Osteocyte (in vitro differentiated cells): ENCODE results near the gene NPEPL1. TPM values are rescaled to one million over a fixed set of nuclear protein-coding genes. Genes with fewer than 3 reads are reported as not detected.
A peak's percentile ranks its signal among the peaks of the same experiment; 100 is the strongest.

Experiments used
- DNase-seq: peaks from one replicate; pipeline ENCODE4 v3.0.0; 2021; ENCODE audit warnings: mixed read lengths; ENCODE audit not compliant: unreplicated experiment; ENCODE audit errors: extremely low spot score
- H3K27ac Mint-ChIP-seq: one replicate; pipeline ENCODE4 v1.8.0; 2021; ENCODE audit warnings: mild to moderate bottlenecking, mixed read lengths; ENCODE audit not compliant: unreplicated experiment
- H3K27me3 Mint-ChIP-seq: one replicate; pipeline ENCODE4 v1.8.0; 2021; ENCODE audit warnings: mixed read lengths; ENCODE audit not compliant: unreplicated experiment
- H3K36me3 Mint-ChIP-seq: one replicate; pipeline ENCODE4 v1.8.0; 2021; ENCODE audit warnings: mixed read lengths; ENCODE audit not compliant: unreplicated experiment
- H3K4me1 Mint-ChIP-seq: one replicate; pipeline ENCODE4 v1.8.0; 2021; ENCODE audit warnings: mixed read lengths; ENCODE audit not compliant: unreplicated experiment
- H3K4me3 Mint-ChIP-seq: one replicate; pipeline ENCODE4 v1.8.0; 2021; ENCODE audit warnings: mild to moderate bottlenecking, moderate library complexity, mixed read lengths; ENCODE audit not compliant: unreplicated experiment
- H3K9me3 Mint-ChIP-seq: one replicate; pipeline ENCODE4 v1.8.0; 2021; ENCODE audit warnings: mixed read lengths; ENCODE audit not compliant: unreplicated experiment
- CTCF ChIP-seq: fragments of 200-600 bp; sonication (generic); IDR thresholded peaks from 2 replicates; pipeline ENCODE4 v1.5.0; 2021; ENCODE audit warnings: antibody characterized with exemption, mild to moderate bottlenecking, moderate library complexity
- total RNA-seq: library from RNA; stranded (reverse); gene quantifications from 2 replicates; pipeline ENCODE4 v1.2.1, GENCODE V29; 2021

Gene NPEPL1
- total RNA-seq, 1 donor from 2014 or later = 13.6 TPM

GRCh38 chr20:58700823-58701222 is 8.2 kb downstream of the NPEPL1 start:
- H3K36me3 Mint-ChIP-seq = peaks cover 36% of the 10 kb centered on the region
- H3K4me1 Mint-ChIP-seq = no peaks in the 10 kb centered on the region
- peak; percentile 64 for DNase-seq
- no peak overlapping the region for H3K4me3 Mint-ChIP-seq
- no peaks in the 10 kb centered on the region for H3K27me3 Mint-ChIP-seq
- peaks cover 7% of the 10 kb centered on the region for H3K9me3 Mint-ChIP-seq
- H3K27ac Mint-ChIP-seq = no peak overlapping the region
- no peak for TF ChIP-seq CTCF

GRCh38 chr20:58701431-58702160 is 9.0 kb downstream of the NPEPL1 start:
- TF ChIP-seq CTCF = no peak
- DNase-seq = peak; percentile 73
- Mint-ChIP-seq H3K36me3 (peaks cover 36% of the 10 kb centered on the region), H3K9me3 (peaks cover 7% of the 10 kb centered on the region), H3K4me3 (no peak overlapping the region), H3K27ac (no peak overlapping the region), H3K4me1 (no peaks in the 10 kb centered on the region), H3K27me3 (no peaks in the 10 kb centered on the region)

GRCh38 chr20:58702161-58702510 is 9.5 kb downstream of the NPEPL1 start:
- H3K4me1 Mint-ChIP-seq = no peaks in the 10 kb centered on the region
- peaks cover 33% of the 10 kb centered on the region for H3K36me3 Mint-ChIP-seq
- peaks cover 7% of the 10 kb centered on the region for H3K9me3 Mint-ChIP-seq
- H3K4me3 Mint-ChIP-seq = no peak overlapping the region
- peak; percentile 60 for DNase-seq
- no peak for TF ChIP-seq CTCF
- H3K27me3 Mint-ChIP-seq = no peaks in the 10 kb centered on the region
- no peak overlapping the region for H3K27ac Mint-ChIP-seq

- Mint-ChIP-seq H3K9me3 (peaks cover 7% of the 10 kb centered on the region), H3K4me3 (no peak overlapping the region), H3K4me1 (no peaks in the 10 kb centered on the region), H3K27me3 (no peaks in the 10 kb centered on the region), H3K36me3 (peaks cover 28% of the 10 kb centered on the region), H3K27ac (no peak overlapping the region)
- DNase-seq = peak; percentile 75
- peak; percentile 12 for TF ChIP-seq CTCF
Observed at GRCh38 chr20:58702859-58703648, 10.5 kb downstream of the NPEPL1 start.

GRCh38 chr20:58703765-58704371 is 11.3 kb downstream of the NPEPL1 start:
- Mint-ChIP-seq H3K27me3 (no peaks in the 10 kb centered on the region), H3K9me3 (peaks cover 7% of the 10 kb centered on the region), H3K36me3 (peaks cover 28% of the 10 kb centered on the region), H3K4me3 (no peak overlapping the region), H3K4me1 (no peaks in the 10 kb centered on the region), H3K27ac (no peak overlapping the region)
- DNase-seq = peak; percentile 42
- TF ChIP-seq CTCF = no peak
